HG02623 (cell line): ENCODE results near the gene CNTF.

Experiments
- ATAC-seq: cut with Tn5 transposase; IDR thresholded peaks from one replicate; pipeline ENCODE4 v1.9.1; 2021; ENCODE audit warnings: moderate library complexity; ENCODE audit not compliant: unreplicated experiment

Gene CNTF

DNA sequence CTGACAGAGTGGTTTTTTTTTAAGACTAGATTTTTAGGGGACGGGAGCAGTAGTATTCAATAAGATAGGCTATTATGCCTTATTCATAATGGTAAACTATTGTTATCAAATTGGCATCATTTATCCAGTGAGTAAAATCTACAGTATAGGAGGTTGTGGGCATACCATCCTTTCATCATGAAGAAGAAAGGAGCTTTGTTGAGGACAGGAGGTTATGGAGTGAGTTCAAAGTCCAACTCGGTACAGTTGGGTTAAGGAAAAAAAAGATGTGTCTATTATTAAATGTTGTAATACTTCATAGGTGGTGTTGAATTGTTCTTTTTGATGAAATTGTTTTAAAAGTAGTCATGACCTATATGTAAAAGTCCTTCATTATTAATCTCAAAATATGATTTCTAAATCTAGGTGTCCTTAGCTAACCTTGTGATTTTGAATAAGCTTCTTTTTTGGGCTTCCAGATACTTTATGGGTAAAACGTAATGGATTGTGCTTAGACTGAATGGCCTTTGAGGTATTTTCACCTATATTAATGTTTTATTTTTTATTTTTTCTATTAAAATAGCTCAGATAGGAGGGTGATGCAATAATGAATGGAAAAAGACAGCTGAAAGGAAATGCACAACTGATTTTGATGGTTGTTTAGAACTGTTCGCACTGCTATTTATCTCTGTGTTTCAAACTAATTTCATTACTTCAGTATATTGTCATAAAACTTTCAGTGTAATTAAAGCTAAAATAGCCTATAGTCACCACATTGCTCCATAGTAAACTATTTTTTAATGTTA is 15.3 kb upstream of the CNTF start:
- no peak for ATAC-seq

DNA sequence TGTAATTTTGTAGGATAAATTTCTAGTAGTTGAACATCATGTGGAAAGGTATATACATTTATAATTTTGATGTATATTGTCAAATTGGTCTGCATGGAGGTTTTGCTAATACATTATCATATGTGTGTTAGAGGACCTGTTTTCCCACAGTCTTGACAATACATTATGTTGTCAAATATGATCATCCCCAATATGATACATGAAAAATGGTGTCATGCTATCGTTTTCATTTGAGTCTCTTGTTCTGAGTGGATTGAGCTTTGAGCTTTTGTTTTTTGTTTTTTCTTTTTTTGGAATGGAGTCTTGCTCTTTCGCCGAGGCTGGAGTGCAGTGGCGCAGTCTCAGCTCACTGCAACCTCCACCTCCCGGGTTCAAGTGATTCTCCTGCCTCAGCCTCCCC is 14.1 kb upstream of the CNTF start:
- ATAC-seq: no peak

DNA sequence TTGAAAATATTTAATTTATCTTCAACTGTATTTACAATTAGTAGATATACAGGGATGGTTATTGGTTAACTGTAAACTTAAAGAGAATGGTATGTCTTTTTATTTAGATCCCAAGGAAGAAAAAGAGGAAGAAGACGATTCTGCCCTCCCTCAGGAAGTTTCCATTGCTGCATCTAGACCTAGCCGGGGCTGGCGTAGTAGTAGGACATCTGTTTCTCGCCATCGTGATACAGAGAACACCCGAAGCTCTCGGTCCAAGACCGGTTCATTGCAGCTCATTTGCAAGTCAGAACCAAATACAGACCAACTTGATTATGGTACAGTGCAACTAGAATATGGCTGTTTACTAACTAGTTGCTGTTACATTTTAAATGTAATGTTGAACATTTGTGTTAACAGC is 12.7 kb upstream of the CNTF start:
- no peak for ATAC-seq

DNA sequence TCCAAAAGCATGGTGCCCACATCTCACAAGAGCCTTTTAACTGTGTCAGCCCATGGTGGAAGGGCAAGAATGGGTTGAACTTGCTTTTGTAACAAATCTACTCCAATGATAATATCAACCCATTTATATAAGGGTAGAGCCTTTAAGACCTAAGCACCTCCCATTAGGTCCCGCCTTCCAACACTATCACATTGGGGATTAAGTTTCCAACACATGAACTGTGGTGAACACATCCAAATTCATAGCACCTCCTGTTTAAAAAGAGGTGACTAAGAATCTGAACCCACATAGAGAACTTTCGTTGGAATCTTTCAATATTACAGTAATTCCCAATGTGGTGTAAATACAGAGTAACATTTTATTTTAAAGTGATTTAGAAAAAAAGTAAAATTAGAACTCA is 9.2 kb upstream of the CNTF start:
- ATAC-seq: no peak

DNA sequence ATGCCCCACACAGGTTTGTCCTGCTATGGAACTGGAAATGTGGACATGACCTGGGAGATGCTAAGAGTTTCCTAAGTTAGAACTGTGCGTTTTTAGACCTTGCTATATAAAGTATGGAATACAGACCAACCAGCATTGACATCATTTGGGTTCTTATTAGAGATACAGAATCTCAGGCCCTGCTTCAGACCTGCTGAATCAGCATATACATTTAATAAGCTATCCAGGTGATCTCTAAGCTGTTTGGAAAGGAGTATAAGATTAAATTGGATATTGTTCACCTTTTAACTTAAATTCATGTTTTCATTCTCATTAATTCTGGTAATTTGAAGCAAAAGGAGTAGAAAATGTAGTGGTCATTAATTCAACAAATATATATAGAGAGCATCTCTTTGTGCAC is 6.9 kb upstream of the CNTF start:
- no peak for ATAC-seq

DNA sequence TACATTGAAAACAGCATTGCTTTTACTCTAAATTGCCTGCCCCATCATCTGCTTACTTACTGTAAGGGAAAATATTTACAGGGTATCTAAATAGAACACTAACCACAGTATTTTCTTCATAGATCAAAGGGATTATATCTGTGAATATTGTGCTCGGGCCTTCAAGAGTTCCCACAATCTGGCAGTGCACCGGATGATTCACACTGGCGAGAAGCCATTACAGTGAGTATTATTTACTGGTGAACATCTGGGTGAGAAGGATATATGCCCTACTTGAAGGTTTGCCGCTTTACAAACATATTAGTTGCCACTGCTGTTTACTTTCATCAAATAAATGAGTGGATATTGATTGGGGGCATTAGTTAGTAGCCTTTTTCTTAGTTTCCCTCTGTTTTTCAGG is 5.9 kb upstream of the CNTF start:
- ATAC-seq: no peak

DNA sequence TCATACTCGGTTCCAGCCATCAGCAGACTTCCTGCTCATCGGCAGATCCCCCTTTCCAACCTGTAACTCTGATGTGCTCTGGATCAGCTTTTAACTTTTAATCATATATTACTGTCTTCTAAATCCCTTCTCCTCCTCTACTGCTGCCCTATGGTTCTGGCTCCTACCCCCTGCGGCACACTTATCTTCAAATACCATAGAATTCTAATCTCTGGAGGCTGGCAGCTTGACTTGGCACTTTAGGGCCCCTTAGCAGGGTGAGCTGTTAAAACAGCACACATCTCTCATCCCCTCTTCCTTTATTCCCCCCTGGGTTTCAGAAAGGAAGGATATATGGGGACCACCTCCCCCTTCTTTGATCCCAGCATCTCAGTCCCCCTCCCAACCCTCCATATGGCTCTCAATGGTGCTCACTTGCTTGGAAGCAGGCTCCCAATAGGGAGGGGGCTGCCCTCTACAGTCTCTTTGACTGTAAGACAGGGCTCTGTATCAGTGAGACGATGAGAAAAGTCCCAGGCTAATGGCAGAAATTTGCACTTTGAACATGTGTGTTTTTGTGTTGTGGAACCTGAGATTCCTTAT is 4.4 kb upstream of the CNTF start:
- no peak for ATAC-seq

DNA sequence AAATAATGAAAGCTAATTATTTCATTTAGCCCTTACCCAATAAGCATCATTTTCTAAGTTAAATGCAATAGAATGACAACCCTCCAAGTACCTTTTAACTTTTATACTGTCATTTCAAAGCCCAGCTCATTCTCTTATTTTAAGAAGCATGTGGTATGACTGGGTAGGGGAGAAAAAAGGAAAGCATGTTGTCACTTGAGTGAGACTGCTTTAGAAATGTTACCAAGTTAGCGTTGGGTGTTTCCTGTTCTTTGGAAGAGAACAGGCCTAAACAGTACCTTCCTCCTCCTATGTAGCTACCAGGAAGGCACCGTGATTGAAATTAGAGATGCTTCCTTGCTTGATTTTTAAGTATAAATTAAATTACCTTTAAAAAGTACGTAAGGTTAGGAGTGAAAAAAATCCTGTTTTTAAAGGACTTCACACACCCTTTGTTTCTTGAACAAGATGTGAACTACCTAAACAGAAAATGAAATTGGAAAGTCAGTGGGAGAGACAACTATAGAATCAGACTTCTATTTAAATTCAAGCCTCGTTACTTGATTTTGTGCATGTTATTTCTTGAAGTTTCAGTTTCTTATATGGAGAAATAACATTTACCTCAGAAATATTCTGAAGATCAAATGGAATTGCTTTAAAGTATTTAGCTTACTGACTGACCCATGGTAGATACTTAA is 741 bp upstream of the CNTF start:
- ATAC-seq: peak; percentile 43

DNA sequence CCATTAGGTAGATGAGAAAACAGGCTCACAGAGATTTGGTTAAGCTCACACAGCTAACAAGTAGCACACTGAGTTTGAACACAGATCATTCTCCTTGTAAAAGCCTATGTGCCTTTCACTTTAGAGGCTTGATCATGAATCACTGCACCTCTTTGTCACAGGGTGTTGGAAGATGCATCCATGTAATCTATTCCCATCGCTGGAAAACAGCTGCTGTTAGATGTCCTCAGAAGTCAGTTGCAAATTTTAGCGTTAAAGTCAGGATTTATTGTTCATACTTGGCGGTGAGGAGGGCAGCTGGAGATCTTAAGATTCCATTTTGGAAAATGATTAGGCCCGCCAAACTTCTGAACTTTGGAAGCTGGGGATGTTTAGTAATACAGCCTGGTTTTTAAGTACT is 2.6 kb downstream of the CNTF start:
- no peak for ATAC-seq

DNA sequence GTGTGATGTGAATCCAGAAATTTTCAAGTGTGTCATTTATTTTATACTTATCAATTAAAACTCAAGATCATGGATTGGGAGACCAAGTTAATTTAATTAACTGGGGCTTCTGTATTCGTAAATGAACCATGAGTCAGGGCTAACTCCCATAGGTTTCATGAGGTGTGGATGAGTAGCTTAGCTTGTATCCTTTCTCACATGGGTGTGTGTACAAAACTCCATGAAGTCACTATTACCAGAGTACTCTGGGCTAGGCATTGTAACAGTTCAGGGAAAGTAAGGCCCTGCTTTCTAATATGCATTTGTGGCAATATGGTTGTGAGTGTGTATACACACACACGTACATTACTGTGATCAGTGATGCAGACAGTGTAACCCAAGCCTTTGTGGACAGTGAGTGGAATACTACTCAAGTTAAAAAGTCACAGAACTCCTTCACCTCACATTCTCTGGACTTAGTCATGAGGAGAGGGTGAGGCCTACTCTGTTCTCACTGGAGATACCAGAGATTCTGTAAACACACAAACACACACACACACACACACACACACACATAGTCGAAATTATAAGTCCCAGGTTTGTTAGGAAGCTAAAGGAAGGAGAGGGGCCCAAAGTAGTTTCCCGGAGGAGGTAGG is 3.5 kb downstream of the CNTF start:
- ATAC-seq: no peak

DNA sequence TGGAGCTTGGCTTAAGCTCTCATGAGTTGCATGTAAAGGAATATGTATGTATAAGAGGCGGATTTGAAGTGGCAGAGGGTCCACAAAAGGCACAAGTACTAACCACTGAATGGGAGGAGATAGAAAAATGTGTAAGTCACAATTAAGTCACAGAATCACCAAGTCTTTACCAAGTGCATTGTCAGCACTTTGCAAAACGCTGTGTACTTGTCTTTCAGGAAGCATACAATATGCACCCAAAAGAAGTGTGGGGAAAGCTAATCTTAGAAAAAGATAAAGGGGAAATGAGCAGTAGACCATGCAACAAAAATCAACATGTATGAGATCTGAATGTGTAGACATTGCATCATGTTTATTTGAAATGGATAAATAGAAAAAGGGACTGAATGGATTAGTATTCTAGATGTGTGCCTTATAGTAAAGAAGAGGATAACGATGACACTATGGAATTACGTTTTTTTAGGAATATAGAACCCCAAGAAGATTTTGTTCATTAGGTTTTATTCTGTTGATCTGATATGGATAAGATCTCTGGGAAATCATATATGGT is 4.5 kb downstream of the CNTF start:
- no peak for ATAC-seq

DNA sequence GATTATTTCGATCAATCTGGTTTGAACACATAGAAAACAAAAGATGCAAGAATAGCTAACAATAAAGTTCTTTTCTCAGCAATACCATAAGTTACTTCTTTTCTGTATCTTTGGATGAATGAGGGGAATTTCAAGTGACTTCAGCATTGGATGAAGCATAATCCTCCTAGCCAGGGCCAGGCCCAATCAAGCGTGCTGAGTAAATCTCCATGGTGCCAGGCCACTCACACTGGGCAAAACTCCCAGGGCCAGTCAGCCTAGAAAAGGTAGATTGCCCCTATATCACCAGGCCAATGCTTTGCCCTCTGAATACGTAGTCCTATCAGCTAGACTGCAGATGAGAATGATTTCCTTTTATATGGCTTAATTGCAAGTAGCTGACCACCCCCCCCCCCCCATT is 6.0 kb downstream of the CNTF start:
- ATAC-seq: no peak

DNA sequence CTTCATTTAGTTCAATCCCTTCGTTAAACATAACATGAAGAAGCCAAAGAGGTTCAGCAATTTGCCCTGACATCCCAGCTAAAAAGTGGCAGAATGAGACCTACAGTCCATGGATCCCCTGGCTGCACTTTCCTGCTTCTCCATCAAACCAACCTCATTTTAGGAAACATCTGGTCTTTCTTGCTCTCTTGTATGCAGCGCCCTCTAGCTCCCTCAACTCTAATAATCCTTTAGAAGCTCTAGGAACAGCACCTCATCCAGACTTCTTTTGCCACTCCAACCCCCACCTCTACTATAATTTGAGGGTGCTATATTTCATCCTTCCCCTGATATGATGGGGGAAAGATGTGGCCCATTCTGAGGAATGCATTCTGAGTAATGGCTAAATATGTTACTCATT is 7.4 kb downstream of the CNTF start:
- ATAC-seq: no peak

DNA sequence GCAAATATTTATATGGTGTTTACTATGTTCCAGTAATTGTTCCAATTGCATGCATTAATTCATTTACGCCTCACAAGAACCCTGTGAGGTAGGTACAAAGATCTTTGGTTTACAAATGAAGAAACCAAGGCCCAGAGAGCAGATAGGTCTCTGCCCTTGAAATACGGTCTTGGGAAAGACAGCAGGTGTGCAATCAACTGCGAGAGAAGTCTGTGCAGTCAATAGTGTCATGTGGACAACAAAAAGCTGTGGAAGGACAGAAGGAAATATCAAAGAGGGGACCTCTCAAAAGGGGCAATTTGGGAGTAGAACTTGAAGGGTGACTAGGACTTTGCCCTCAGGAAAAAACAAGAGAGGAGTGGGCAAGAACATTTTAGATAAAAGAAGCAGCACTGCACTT is 8.9 kb downstream of the CNTF start:
- ATAC-seq: no peak

DNA sequence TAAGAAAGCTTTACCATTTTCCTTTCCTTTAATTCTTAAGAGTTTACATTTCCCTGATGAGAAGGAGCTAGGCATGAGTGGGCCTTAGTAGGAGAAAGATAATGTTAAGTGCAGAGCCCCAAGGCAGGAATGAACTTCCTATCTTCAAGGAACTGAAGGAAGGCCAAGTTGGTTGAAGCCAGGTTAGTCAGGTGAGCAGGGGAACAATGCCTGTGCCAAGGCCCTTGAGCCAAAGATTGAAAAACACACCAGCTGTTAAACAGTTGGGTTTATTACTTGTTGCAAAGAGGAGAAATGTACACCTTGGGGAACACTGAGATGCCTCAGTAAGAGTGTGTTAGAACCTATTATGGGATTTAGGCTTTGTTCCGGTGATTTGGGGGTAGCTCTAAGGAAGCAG is 10.0 kb downstream of the CNTF start:
- no peak for ATAC-seq

DNA sequence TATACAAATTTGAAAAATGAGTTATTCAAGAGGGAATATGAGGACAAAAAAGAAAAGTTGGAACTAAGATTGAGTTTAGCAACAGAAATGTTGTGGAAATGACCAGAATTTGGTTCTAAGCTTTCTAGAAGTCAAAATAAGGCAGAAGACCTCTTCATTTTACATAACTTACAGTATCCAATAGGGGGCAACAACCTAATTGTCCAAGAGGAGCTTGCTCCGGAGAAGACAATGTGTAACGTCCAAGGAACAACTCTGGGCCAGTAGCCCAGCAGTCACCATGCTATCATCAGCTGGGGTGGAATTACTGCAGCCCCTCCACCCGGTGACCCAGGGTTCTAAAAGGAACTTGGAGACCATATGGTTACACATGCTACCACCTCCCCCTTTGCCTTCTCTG is 14.1 kb downstream of the CNTF start:
- ATAC-seq: no peak

DNA sequence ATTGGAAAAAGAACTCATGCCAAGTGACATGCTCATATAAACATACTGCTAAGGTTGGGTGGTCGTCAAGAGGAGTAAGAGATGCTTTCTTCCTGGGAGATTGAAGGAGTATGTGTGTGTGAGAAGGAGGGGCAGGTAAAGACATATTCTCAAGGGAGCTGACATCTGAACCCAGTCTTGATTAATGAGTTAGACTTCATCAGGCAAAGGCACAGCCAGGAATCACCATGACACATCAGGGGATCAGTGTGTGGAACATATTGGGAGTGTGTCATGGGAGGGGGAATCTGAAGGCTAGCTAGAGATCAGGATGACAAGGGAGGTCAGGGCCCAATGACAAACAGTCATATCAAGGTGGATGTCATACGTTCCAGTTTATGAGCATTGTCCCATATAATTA is 14.9 kb downstream of the CNTF start:
- ATAC-seq: no peak

DNA sequence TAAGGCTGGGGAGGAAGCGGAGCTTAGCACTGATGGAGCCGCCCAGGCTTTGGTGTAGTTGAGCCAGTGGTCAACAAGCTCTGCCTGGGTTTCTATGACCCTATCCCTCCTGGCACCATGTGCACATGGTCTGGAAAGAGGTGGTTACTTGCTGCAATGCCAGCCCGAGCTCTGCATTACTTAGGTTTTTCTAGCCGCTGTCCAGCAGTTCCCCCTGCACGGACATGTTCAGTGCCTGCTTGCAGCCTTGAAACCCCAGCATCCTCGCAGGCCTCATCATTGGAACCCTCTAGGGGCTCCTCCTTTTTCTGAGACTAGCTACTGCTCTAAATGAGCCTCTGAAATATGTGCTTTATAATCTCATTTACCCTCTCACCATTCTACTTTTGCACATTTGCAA is 16.6 kb downstream of the CNTF start:
- ATAC-seq: no peak

DNA sequence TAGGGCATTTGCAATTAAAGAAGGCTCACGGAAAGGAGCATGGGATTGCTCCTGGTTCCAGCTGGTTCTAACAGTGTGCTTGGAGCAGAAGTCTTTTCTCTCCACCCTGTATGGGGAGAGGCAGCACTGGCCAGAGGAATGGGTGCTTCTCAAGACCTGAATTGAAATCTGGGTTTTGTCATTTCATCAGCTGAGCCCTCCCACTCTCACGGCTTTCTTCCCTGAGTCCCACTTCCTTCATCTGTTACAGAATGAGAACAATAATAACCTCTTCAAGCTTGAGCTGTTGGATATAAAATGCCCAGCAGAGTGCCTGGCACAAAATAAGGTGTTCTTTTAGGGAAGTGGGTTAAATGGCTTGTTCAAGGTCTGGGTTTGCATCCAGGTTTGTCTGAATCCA is 17.2 kb downstream of the CNTF start:
- no peak for ATAC-seq

DNA sequence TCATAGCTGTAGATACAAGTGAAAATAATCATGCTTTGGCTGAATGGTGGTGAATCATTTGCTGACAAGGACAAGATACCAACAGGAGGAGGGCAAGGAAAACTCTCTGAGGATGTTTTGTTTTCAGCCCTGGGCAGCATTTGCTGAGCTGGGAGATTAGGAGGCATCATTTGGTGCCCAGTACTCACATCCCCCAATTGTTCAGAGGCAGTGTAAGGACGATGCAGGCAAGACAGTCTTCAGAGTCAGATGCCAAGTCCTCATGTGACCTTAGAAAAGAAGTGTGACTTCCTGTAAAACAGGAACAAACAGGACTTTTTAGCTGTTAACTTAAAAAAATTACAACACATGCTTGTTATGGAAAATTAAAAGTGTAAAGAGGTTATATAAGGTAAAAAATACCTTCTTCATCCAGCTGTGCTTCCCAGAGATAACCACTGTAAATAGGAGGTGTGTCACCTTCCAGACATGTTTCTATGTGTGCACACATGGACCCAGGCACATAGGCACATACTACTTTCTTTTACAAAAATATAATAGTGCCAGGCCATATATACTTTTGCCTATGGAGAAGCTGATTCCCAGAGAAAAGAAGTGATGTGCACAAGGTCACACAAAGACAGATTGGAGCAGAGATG is 18.0 kb downstream of the CNTF start:
- no peak for ATAC-seq

DNA sequence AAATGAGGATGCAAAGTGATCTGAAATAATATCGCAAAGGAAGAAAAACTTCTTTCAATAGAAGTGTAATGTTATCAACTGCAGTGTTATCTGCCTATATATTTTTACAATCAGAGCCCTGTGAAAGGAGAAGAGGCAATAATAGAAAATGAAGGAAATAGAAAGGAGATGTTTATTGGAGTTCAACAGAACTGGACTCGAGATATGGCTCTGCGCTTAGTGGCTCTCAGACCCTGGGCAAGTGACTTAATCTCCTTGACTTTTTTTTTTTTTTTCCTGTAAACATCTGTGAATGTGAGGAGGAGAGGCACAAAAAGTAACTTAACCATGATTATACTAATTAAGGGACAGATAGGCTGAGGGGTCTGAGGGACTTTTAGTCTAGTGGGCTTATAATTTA is 18.9 kb downstream of the CNTF start:
- no peak for ATAC-seq
